Fibroblast of lung (primary cell): ENCODE data around the gene NUP107. TPM values are rescaled to one million over a fixed set of nuclear protein-coding genes. Genes with fewer than 3 reads are reported as not detected.

Experiments used
- DNase-seq, 2 donors: peaks; one replicate each; pipeline versions ENCODE4 v3.0.0 to v3.0.0-alpha.2; 2010; ENCODE audit warnings: low read depth in 2 of 2
- H2AFZ ChIP-seq: 2 replicates; pipeline ENCODE4 v1.5.1; 2012; ENCODE audit warnings: low read length, control low read depth, inconsistent platforms
- H3K27ac ChIP-seq: 2 replicates; pipeline ENCODE4 v1.5.1; 2011; ENCODE audit warnings: low read length, control low read depth; ENCODE audit not compliant: insufficient read depth
- H3K27me3 ChIP-seq: 2 replicates; pipeline ENCODE4 v1.5.1; 2011; ENCODE audit warnings: mild to moderate bottlenecking, low read length; ENCODE audit not compliant: control insufficient read depth, insufficient read depth
- H3K36me3 ChIP-seq: 2 replicates; pipeline ENCODE4 v1.5.1; 2011; ENCODE audit warnings: low read length; ENCODE audit not compliant: control insufficient read depth, insufficient read depth
- H3K4me1 ChIP-seq: 2 replicates; pipeline ENCODE4 v1.5.1; 2011; ENCODE audit warnings: low read length; ENCODE audit not compliant: control insufficient read depth, insufficient read depth; ENCODE audit errors: extremely low read depth
- H3K4me2 ChIP-seq: 2 replicates; pipeline ENCODE4 v1.5.1; 2011; ENCODE audit warnings: low read length, control low read depth; ENCODE audit not compliant: insufficient read depth; ENCODE audit errors: extremely low read depth
- H3K4me3 ChIP-seq, 4 experiments: fragments of 200-600 bp in 1 of 4; sonication (generic) in 1 of 4; replicated peaks in 1 of 4; 2 replicates each; pipeline ENCODE4 v1.5.1; 2011 to 2016; ENCODE audit warnings: low read length in 4 of 4, low read depth in 3 of 4, mild to moderate bottlenecking in 3 of 4, control low read depth in 2 of 4, inconsistent platforms in 1 of 4, mixed read lengths in 1 of 4; ENCODE audit not compliant: insufficient read depth in 1 of 4; ENCODE audit errors: control extremely low read depth in 1 of 4
- H3K79me2 ChIP-seq: 2 replicates; pipeline ENCODE4 v1.5.1; 2012; ENCODE audit warnings: mild to moderate bottlenecking, low read length, inconsistent platforms; ENCODE audit not compliant: control insufficient read depth, insufficient read depth
- H3K9ac ChIP-seq: 2 replicates; pipeline ENCODE4 v1.5.1; 2011; ENCODE audit warnings: mild to moderate bottlenecking, low read length, control low read depth; ENCODE audit not compliant: insufficient read depth
- H3K9me3 ChIP-seq: 2 replicates; pipeline ENCODE4 v1.5.1; 2012; ENCODE audit warnings: low read depth, low read length; ENCODE audit not compliant: control insufficient read depth, insufficient read depth
- H4K20me1 ChIP-seq: 2 replicates; pipeline ENCODE4 v1.5.1; 2011; ENCODE audit warnings: low read length; ENCODE audit not compliant: control insufficient read depth, insufficient read depth; ENCODE audit errors: extremely low read depth
- EZH2 ChIP-seq: IDR thresholded peaks from 2 replicates; pipeline ENCODE4 v1.5.1; 2012; ENCODE audit warnings: low read length, control low read depth, mild to moderate bottlenecking; ENCODE audit errors: missing control alignments
- polyA plus RNA-seq, 2 donors: library from polyadenylated mRNA; depleted of rRNA in 1 of 2; stranded (reverse) in 1 of 2; unstranded in 1 of 2; fragments of >200 nt; gene quantifications; 2 replicates each; pipeline ENCODE4 v1.2.1, GENCODE V29; 2011 to 2012; ENCODE audit warnings: missing spikeins in 1 of 2
- total RNA-seq: library from RNA; depleted of rRNA; stranded (reverse); fragments of >200 nt; gene quantifications from 2 replicates; pipeline ENCODE4 v1.2.1, GENCODE V29; 2014
- TF ChIP-seq, protein P1 (sequence below), 2 donors: IDR thresholded peaks in 1 of 2; conservative IDR thresholded peaks in 1 of 2; 1 replicate in 1 of 2; 2 replicates in 1 of 2; pipeline ENCODE4 v1.5.1; 2011 to 2012; ENCODE audit warnings: low read length in 2 of 2, control low read depth in 1 of 2, inconsistent platforms in 1 of 2, low read depth in 1 of 2, mild to moderate bottlenecking in 1 of 2

NUP107 gene
- total and polyA plus RNA-seq, 2 donors (not counting 1 experiment from before 2014, with no cell fraction given) = 24.6 to 37.7 TPM

GRCh38 chr12:68789144-68789878, 102.5 kb downstream of the NUP107 start:
- Histone ChIP-seq H3K9me3 (no peaks in the 10 kb centered on the region), H3K36me3 (no peaks in the 10 kb centered on the region), H2AFZ (no peak overlapping the region), H3K79me2 (no peaks in the 10 kb centered on the region), H3K9ac (no peak overlapping the region), H3K4me3 (no peak overlapping the region), H3K4me2 (no peak overlapping the region), H4K20me1 (no peaks in the 10 kb centered on the region), H3K4me1 (peaks cover 2% of the 10 kb centered on the region), H3K27ac (no peak overlapping the region), H3K27me3 (no peaks in the 10 kb centered on the region)
- no peak for DNase-seq
- TF ChIP-seq EZH2 = no peak
- TF ChIP-seq, protein P1, sequence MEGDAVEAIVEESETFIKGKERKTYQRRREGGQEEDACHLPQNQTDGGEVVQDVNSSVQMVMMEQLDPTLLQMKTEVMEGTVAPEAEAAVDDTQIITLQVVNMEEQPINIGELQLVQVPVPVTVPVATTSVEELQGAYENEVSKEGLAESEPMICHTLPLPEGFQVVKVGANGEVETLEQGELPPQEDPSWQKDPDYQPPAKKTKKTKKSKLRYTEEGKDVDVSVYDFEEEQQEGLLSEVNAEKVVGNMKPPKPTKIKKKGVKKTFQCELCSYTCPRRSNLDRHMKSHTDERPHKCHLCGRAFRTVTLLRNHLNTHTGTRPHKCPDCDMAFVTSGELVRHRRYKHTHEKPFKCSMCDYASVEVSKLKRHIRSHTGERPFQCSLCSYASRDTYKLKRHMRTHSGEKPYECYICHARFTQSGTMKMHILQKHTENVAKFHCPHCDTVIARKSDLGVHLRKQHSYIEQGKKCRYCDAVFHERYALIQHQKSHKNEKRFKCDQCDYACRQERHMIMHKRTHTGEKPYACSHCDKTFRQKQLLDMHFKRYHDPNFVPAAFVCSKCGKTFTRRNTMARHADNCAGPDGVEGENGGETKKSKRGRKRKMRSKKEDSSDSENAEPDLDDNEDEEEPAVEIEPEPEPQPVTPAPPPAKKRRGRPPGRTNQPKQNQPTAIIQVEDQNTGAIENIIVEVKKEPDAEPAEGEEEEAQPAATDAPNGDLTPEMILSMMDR (conservative IDR thresholded peaks at IDR 0.05 in 1 of 2, IDR thresholded peaks at IDR 0.05 in 1 of 2; ENCODE audit: low read depth in 1 of 2, low read length in 2 of 2) = no peak

DNA sequence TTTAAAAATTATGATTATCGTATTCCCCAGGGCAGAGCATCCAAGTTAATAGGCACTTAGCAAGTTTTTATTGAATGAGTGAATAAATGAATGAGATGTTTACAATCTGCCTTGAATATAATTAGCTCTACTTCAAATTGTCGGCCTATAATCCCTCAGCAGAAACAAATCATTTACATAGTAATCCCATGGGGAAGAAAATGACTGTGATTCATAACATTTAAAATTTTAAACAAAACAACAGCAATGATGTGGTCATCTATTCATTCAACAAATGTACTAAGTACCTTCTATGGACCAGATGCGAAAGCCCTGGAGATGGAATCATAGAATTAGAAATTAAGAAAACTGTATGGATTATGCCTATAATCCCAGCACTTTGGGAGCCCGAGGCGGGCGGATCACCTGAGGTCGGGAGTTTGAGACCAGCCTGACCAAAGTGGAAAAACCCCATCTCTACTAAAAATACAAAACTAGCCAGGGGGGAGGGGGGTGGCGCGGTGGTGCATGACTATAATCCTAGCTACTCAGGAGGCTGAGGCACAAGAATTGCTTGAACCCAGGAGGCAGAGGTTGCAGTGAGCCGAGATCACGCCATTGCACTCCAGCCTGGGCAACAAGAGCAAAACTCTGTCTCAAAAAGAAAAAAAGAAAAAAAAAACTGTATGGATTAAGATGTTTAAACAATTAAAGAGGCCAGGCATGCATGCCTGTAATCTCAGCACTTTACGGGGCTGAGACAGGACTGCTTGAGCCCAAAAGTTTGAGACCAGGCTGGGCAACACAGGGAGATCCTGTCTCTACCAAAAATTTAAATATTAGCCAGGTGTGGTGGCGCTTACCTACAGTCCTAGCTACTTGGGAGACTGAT, 103.5 kb downstream of the NUP107 start:
- Histone ChIP-seq H3K4me2 (no peak overlapping the region), H4K20me1 (no peaks in the 10 kb centered on the region), H3K4me3 (no peak overlapping the region), H3K27me3 (no peaks in the 10 kb centered on the region), H3K79me2 (no peaks in the 10 kb centered on the region), H3K4me1 (peaks cover 2% of the 10 kb centered on the region), H3K9me3 (no peaks in the 10 kb centered on the region), H3K27ac (no peak overlapping the region), H3K36me3 (no peaks in the 10 kb centered on the region), H3K9ac (no peak overlapping the region), H2AFZ (no peak overlapping the region)
- no peak for DNase-seq
- TF ChIP-seq, protein P1 (conservative IDR thresholded peaks at IDR 0.05 in 1 of 2, IDR thresholded peaks at IDR 0.05 in 1 of 2; ENCODE audit: low read depth in 1 of 2, low read length in 2 of 2) = no peak
- TF ChIP-seq EZH2 = no peak

DNA sequence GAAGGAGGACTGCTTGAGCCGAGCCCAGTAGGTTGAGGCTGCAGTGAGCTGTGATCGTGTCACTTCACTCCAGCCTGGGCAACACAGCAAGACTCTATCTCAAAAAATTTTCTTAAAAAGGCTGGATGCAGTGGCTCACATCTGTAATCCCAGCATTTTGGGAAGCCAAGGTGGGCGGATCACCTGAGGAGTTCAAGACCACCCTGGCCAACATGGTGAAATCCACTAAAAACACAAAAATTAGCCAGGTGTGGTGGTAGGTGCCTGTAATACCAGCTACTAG, 104.1 kb downstream of the NUP107 start:
- H3K9me3 ChIP-seq = no peaks in the 10 kb centered on the region
- H3K4me2 ChIP-seq = no peak overlapping the region
- no peaks in the 10 kb centered on the region for H4K20me1 ChIP-seq
- H3K79me2 ChIP-seq = no peaks in the 10 kb centered on the region
- H3K4me3 ChIP-seq = no peak overlapping the region
- H2AFZ ChIP-seq = no peak overlapping the region
- DNase-seq = no peak
- TF ChIP-seq EZH2 = no peak
- TF ChIP-seq, protein P1 (conservative IDR thresholded peaks at IDR 0.05 in 1 of 2, IDR thresholded peaks at IDR 0.05 in 1 of 2; ENCODE audit: low read depth in 1 of 2, low read length in 2 of 2) = no peak
- no peak overlapping the region for H3K9ac ChIP-seq
- no peak overlapping the region for H3K27ac ChIP-seq
- H3K4me1 ChIP-seq = peaks cover 2% of the 10 kb centered on the region
- H3K36me3 ChIP-seq = no peaks in the 10 kb centered on the region
- H3K27me3 ChIP-seq = no peaks in the 10 kb centered on the region
